Heart right ventricle (tissue), 16 donors: Measurements from ENCODE around the gene AKNAD1. TPM values are rescaled to one million over a fixed set of nuclear protein-coding genes. Genes with fewer than 3 reads are reported as not detected.
A peak's percentile ranks its signal among the peaks of the same experiment; 100 is the strongest.

Experiments used
- ATAC-seq, 8 donors: fragments of 200-7000 bp; cut with Tn5 transposase; one replicate each; pipeline ENCODE4 v1.9.1; 2020; ENCODE audit warnings: mild to moderate bottlenecking in 8 of 8, moderate library complexity in 8 of 8, moderate number of reproducible peaks in 1 of 8
- DNase-seq, 2 donors: peaks; one replicate each; pipeline ENCODE4 v3.0.0-alpha.2; 2020
- H3K27ac ChIP-seq, 10 donors: fragments of 200-600 bp; sonication (generic) in 2 of 10; one replicate each; pipeline versions ENCODE4 v1.5.0 to v1.8.0; 2020 to 2022; ENCODE audit warnings: mild to moderate bottlenecking in 3 of 10
- H3K27me3 ChIP-seq, 7 donors: fragments of 200-600 bp; one replicate each; pipeline ENCODE4 v1.8.0; 2021 to 2022; ENCODE audit warnings: mild to moderate bottlenecking in 2 of 7
- H3K36me3 ChIP-seq, 9 donors: fragments of 200-600 bp; sonication (generic) in 1 of 9; one replicate each; pipeline versions ENCODE4 v1.5.0 to v1.8.0; 2020 to 2022; ENCODE audit warnings: mild to moderate bottlenecking in 2 of 9
- H3K4me1 ChIP-seq, 9 donors: fragments of 200-600 bp; sonication (generic) in 1 of 9; one replicate each; pipeline versions ENCODE4 v1.5.0 to v1.8.0; 2020 to 2022; ENCODE audit warnings: mild to moderate bottlenecking in 4 of 9
- H3K4me3 ChIP-seq, 10 donors: fragments of 200-600 bp; sonication (generic) in 2 of 10; one replicate each; pipeline versions ENCODE4 v1.5.0 to v1.8.0; 2020 to 2022; ENCODE audit warnings: mild to moderate bottlenecking in 7 of 10, moderate library complexity in 2 of 10
- H3K9me3 ChIP-seq, 11 donors: fragments of 200-600 bp in 10 of 11; sonication (generic) in 2 of 11; one replicate each; pipeline versions ENCODE4 v1.5.0 to v1.8.0; 2013 to 2022; ENCODE audit warnings: mild to moderate bottlenecking in 2 of 11, control low read depth in 1 of 11, moderate library complexity in 1 of 11
- WGBS, 2 donors: extraction: QIAGEN DNeasy Blood & Tissue Kit; methylation state at CpG; one replicate each; pipeline ENCODE4 v1.1.7; 2013; ENCODE audit warnings: inconsistent platforms in 1 of 2; 5-methylcytosine and 5-hydroxymethylcytosine counted together
- intact Hi-C, 10 donors: fragments of 100-400 bp; cut with DNase I; formaldehyde crosslinking; loops; one replicate each; pipeline versions ENCODE4 v1.11.1 to v1.14.2; 2022
- long read RNA-seq, 3 donors: library from polyadenylated mRNA; unstranded; transcript quantifications; one replicate each; pipeline ENCODE4 v2.0.0, GENCODE V29; 2020 to 2021
- polyA plus RNA-seq, 2 donors: library from polyadenylated mRNA; stranded (reverse); fragments of 200-250 nt; gene quantifications; one replicate each; pipeline ENCODE4 v1.2.3, GENCODE V29; 2013
- total RNA-seq, 10 donors: library from RNA; stranded (reverse); fragmentation: NEBNext Ultra II Directional in 3 of 10; extraction: Animal tissue kit (Norgen Biotek cat#: 25700) in 3 of 10; gene quantifications; one replicate each; pipeline versions ENCODE4 v1.2.1 to v1.2.4, GENCODE V29; 2021 to 2023
- TF ChIP-seq, protein P1 (sequence below), 9 donors: fragments of 200-600 bp; sonication (generic) in 2 of 9; IDR thresholded peaks; one replicate each; pipeline versions ENCODE4 v1.5.0 to v1.8.0; 2021 to 2022; ENCODE audit warnings: antibody characterized with exemption in 9 of 9, mild to moderate bottlenecking in 5 of 9, moderate library complexity in 1 of 9
- donor health status: Arrhythmogenic right ventricular cardiomyopathy.
- donor health status: ischemic (EF 13 %, LVEDD 7.1; RV severe dilation, severe dysfunction).
- donor health status: healthy with polysubstance abuse.
- donor health status: DM: no; HTN: yes; CAD: no.
- donor health status: DM: no; HTN: no; CAD: no.
- donor health status: ischemic (EF 25% LVEDD 6.9; RV normal size, moderate dysfunction).
- donor health status: ischemic (EF 25% LVEDD 5.7; RV mildly dilated, moderate dysfunction).
- donor health status: healthy.
- donor health status: DM: yes; HTN: yes; CAD: no.
- donor health status: Ischemic cardiomyopathy.
- donor health status: ischemic (EF 35%, LVEDD 5.7; RV mildly dilated, moderate dysfunction).
- donor health status: nonischemic (EF 11% LVEDD 7.7; RV severe dilation, severe dysfunction).
- donor health status: DM: yes; HTN: yes; CAD: no.
- donor health status: PGD.
- donor health status: ischemic (EF 29% LVEDD 5.4; RV normal size, mild dysfunction).
- donor health status: nonischemic (EF 23%, LVEDD 6.1; RV moderate dilation, normal function).

Gene AKNAD1, protein sequence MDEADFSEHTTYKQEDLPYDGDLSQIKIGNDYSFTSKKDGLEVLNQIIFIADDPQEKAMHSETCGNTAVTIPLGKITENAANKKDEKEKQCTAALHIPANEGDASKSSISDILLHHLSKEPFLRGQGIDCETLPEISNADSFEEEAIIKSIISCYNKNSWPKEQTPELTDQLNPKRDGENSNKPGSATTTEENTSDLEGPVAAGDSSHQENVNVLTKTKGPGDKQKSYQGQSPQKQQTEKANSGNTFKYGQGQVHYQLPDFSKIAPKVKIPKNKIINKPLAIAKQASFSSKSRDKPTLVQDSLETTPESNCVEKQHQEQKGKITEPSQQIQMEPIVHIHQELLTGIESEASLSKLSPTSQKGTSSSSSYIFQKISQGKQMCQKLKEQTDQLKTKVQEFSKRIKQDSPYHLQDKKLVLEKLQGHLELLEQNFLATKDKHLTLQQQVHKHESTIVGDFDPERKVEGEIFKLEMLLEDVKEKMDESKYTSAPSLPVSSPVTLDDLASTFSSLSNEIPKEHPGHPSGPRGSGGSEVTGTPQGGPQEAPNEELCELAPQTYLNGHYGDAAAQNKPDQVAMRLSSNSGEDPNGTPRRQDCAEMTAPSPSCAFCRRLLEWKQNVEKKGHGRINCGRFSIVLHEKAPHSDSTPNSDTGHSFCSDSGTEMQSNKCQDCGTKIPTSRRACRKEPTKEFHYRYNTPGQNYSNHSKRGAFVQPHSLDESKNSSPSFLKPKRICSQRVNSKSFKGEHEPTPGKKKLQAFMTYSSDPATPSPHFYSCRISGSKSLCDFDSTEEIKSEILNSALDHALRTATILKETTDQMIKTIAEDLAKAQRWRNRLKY
- total RNA-seq (not detected), polyA plus RNA-seq (under 1 TPM; 0.06 to 0.15 TPM)
- long read RNA-seq, donor 1 = 0 reads
- long read RNA-seq, donor 2 = 0 reads
- long read RNA-seq, donor 3 = 0 reads

DNA sequence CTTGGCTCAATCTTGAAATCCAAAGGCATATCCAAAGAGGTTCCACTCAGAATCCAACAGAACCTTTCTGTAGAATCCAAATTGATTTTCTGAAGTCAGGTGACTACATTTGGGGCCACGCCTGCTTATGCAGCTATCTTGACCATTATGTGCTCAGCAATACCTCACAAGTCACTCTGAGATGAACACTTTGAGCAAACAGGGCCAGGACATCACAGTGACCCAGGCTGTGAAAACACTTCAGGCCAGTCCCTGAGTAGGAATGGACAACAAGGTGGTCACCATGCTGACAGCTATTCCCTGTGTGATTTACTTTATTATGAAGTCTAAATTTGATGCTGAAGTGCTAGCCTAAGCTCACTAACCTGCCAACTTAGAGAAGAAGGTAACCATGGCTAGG is at the start of gene AKNAD1:
AKNAD1 (minus strand) TSS at position 101 of the 400 bp plus-strand sequence. CDS start 4,430 bp downstream, outside the sequence.
- no peak for DNase-seq
- 74 to 80% methylated on average over 1 of the region's 1 CpG for WGBS, 2 donors
- peaks cover 0 to 16% (median 0%) of the 10 kb centered on the region in 9 donors for H3K4me1 ChIP-seq
- no peaks in the 10 kb centered on the region for H3K36me3 ChIP-seq
- no peak within 1 kb of the TSS for H3K27ac ChIP-seq
- TF ChIP-seq, protein P1, sequence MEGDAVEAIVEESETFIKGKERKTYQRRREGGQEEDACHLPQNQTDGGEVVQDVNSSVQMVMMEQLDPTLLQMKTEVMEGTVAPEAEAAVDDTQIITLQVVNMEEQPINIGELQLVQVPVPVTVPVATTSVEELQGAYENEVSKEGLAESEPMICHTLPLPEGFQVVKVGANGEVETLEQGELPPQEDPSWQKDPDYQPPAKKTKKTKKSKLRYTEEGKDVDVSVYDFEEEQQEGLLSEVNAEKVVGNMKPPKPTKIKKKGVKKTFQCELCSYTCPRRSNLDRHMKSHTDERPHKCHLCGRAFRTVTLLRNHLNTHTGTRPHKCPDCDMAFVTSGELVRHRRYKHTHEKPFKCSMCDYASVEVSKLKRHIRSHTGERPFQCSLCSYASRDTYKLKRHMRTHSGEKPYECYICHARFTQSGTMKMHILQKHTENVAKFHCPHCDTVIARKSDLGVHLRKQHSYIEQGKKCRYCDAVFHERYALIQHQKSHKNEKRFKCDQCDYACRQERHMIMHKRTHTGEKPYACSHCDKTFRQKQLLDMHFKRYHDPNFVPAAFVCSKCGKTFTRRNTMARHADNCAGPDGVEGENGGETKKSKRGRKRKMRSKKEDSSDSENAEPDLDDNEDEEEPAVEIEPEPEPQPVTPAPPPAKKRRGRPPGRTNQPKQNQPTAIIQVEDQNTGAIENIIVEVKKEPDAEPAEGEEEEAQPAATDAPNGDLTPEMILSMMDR (IDR thresholded peaks at IDR 0.05) = no peak
- ATAC-seq = no peak
- peaks cover 0 to 5% (median 0%) of the 10 kb centered on the region in 7 donors for H3K27me3 ChIP-seq
- no peaks in the 10 kb centered on the region for H3K9me3 ChIP-seq
- intact Hi-C loops = no loop called here
- H3K4me3 ChIP-seq = no peak within 1 kb of the TSS

DNA sequence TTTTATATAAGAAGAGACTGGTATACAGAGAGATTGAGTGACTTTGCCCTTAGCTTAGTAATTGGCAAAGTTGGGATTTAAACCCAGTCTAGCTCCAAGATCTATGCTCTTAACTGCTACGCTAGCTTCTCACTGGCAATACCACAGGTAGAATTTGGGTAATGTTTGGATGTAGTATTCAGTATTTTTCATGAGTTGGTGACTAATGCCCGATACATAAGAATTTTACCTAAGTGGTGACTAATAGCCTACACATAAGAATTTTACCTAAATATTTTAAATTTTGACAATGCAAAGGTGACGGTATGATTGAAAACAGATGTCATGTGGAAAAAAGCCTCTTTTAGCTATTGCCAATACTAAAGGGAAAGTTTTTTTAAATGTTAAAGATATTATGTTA is 44.2 kb upstream of the AKNAD1 start:
- peaks cover 0 to 22% (median 0%) of the 10 kb centered on the region in 9 donors for H3K36me3 ChIP-seq
- H3K4me3 ChIP-seq = no peak overlapping the region
- no peaks in the 10 kb centered on the region for H3K9me3 ChIP-seq
- no peak overlapping the region for H3K27ac ChIP-seq
- intact Hi-C loops = loop anchor here in 1 of 10 donors (5.0 kb wide), 1 partner anchor 144 kb away; no protein-coding TSS in a partner anchor
- ATAC-seq (no peak), DNase-seq (no peak)
- no peaks in the 10 kb centered on the region for H3K27me3 ChIP-seq
- no peaks in the 10 kb centered on the region for H3K4me1 ChIP-seq
- TF ChIP-seq, protein P1 (IDR thresholded peaks at IDR 0.05) = no peak
- 93 to 98% methylated on average over 3 of the region's 3 CpGs for WGBS, 2 donors

DNA sequence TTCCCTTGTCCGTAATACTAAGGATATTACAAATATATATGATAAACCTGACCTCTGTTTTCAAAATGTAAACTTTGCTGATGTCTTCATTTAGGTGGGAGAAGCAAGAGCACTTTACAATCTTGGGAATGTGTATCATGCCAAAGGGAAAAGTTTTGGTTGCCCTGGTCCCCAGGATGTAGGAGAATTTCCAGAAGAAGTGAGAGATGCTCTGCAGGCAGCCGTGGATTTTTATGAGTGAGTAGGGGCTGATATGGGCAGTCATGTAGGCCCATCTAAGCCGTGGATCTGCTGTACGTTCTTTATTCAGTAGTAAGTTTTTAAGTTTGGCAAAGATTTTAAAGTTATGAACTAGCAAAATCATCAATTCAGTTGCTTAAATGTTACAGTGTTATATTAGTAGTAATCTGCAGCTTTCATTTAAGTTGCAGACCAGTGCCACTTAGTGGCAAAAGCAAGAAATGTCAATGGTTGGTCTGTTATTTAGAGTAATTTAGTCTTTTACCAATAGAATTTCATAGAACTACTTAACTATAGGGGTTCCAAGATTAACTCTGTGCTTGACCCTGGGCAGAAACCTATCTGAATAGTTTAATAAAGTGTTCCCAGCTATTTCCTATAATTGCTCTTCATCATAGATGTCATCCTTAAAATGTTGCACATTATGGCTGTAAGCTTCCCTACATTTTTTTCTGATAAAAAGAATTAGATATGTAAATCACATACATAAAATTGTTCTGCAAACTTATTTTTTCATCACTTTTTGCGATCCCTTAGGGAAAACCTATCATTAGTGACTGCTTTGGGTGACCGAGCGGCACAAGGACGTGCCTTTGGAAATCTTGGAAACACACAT is 41.2 kb upstream of the AKNAD1 start:
- intact Hi-C loops = loop anchor here (1.0 to 5.0 kb wide), 6 partner anchors 66 to 386 kb away; partner anchors contain the start of gene STXBP3 (in 1 of the 10)
- Histone ChIP-seq H3K4me1 (no peaks in the 10 kb centered on the region), H3K36me3 (peaks cover 0 to 19% (median 0%) of the 10 kb centered on the region in 9 donors), H3K9me3 (no peaks in the 10 kb centered on the region), H3K4me3 (no peak overlapping the region), H3K27me3 (no peaks in the 10 kb centered on the region), H3K27ac (no peak overlapping the region)
- TF ChIP-seq, protein P1 (IDR thresholded peaks at IDR 0.05) = peak; percentile 51 to 89 (median 79)
- ATAC-seq (peak in 6 of 8 donors; percentile 29 to 78 (median 68)), DNase-seq (peak in 1 of 2 donors; percentile 42)
- WGBS, 2 donors = 67 to 72% methylated on average over 8 of the region's 8 CpGs
